HepG2 (cell line): ENCODE measurements around the gene SLC34A3. TPM values are rescaled to one million over a fixed set of nuclear protein-coding genes. Genes with fewer than 3 reads are reported as not detected.

Source experiments
- BRCA1 ChIP-seq: sonication (generic); formaldehyde crosslinking; IDR thresholded peaks from 2 replicates; pipeline ENCODE4 v1.4.0; 2020; ENCODE audit warnings: missing genetic modification reagents
- CCDC6 ChIP-seq: sonication (generic); formaldehyde crosslinking; IDR thresholded peaks from 2 replicates; pipeline ENCODE4 v1.8.1; 2022; ENCODE audit warnings: mild to moderate bottlenecking, missing genetic modification reagents, moderate library complexity
- CHD4 ChIP-seq: fragments of 200-600 bp; sonication (generic); IDR thresholded peaks from 2 replicates; pipeline ENCODE4 v1.7.0; 2017; ENCODE audit warnings: mild to moderate bottlenecking, low read length, borderline replicate concordance
- DBP ChIP-seq: sonication (generic); formaldehyde crosslinking; IDR thresholded peaks from 2 replicates; pipeline ENCODE4 v1.4.0; 2020; ENCODE audit warnings: missing genetic modification reagents; ENCODE audit errors: not compliant biosample characterization
- HBP1 ChIP-seq: IDR thresholded peaks from 2 replicates; pipeline ENCODE4 v1.6.1; 2016; ENCODE audit warnings: low read depth, control low read depth
- IRX3 ChIP-seq: sonication (generic); formaldehyde crosslinking; IDR thresholded peaks from 2 replicates; pipeline ENCODE4 v1.8.1; 2023; ENCODE audit warnings: mild to moderate bottlenecking, low read depth, missing genetic modification reagents, borderline replicate concordance
- MTA3 ChIP-seq: sonication (generic); formaldehyde crosslinking; IDR thresholded peaks from 2 replicates; pipeline ENCODE4 v1.4.0; 2020; ENCODE audit warnings: missing genetic modification reagents
- NONO ChIP-seq, 2 experiments: fragments of 450-650 bp in 1 of 2; sonication (generic) in 1 of 2; formaldehyde crosslinking in 1 of 2; IDR thresholded peaks in 1 of 2; conservative IDR thresholded peaks in 1 of 2; 2 replicates each; pipeline versions ENCODE4 v1.6.1 to v1.8.0; 2017 to 2022; ENCODE audit warnings: mild to moderate bottlenecking in 1 of 2, missing genetic modification reagents in 1 of 2, moderate library complexity in 1 of 2
- POGZ ChIP-seq: sonication (generic); formaldehyde crosslinking; IDR thresholded peaks from 2 replicates; pipeline ENCODE4 v1.4.0; 2020; ENCODE audit warnings: mild to moderate bottlenecking, missing genetic modification reagents
- SIX4 ChIP-seq: sonication (generic); formaldehyde crosslinking; IDR thresholded peaks from 2 replicates; pipeline ENCODE4 v1.4.0; 2020; ENCODE audit warnings: missing genetic modification reagents
- TEF ChIP-seq: sonication (generic); formaldehyde crosslinking; IDR thresholded peaks from 2 replicates; pipeline ENCODE4 v1.5.0; 2020; ENCODE audit warnings: missing genetic modification reagents
- ZBTB49 ChIP-seq: sonication (generic); formaldehyde crosslinking; IDR thresholded peaks from 2 replicates; pipeline ENCODE4 v1.4.0; 2020; ENCODE audit warnings: missing genetic modification reagents, borderline replicate concordance
- ZFP82 ChIP-seq: sonication (generic); formaldehyde crosslinking; IDR thresholded peaks from 2 replicates; pipeline ENCODE4 v1.5.1; 2020; ENCODE audit warnings: mild to moderate bottlenecking, missing genetic modification reagents, borderline replicate concordance
- ZMAT5 ChIP-seq: sonication (generic); formaldehyde crosslinking; IDR thresholded peaks from 2 replicates; pipeline ENCODE4 v1.5.0; 2020; ENCODE audit warnings: mild to moderate bottlenecking, low read depth, missing genetic modification reagents, borderline replicate concordance
- ZNF343 ChIP-seq: sonication (generic); formaldehyde crosslinking; IDR thresholded peaks from 2 replicates; pipeline ENCODE4 v1.4.0; 2020; ENCODE audit warnings: mild to moderate bottlenecking, missing genetic modification reagents
- ZNF430 ChIP-seq: sonication (generic); formaldehyde crosslinking; IDR thresholded peaks from 2 replicates; pipeline ENCODE4 v1.9.0; 2021; ENCODE audit warnings: mild to moderate bottlenecking, missing genetic modification reagents
- ZNF580 ChIP-seq: IDR thresholded peaks from 2 replicates; pipeline ENCODE4 v1.6.1; 2016; ENCODE audit warnings: low read depth, borderline replicate concordance
- ZNF678 ChIP-seq: sonication (generic); formaldehyde crosslinking; IDR thresholded peaks from 2 replicates; pipeline ENCODE4 v1.4.0; 2020; ENCODE audit warnings: mild to moderate bottlenecking, missing genetic modification reagents
- ZNF800 ChIP-seq: sonication (generic); formaldehyde crosslinking; IDR thresholded peaks from 2 replicates; pipeline ENCODE4 v1.4.0; 2020; ENCODE audit warnings: missing genetic modification reagents
- polyA plus RNA-seq, 8 experiments: library from polyadenylated mRNA; depleted of rRNA in 3 of 8; stranded (reverse) in 7 of 8; unstranded in 1 of 8; fragments of >200 nt; fragmentation: Illumina TruSeq in 4 of 8; extraction: Trizol in 4 of 8; gene quantifications; 2 replicates each; pipeline versions ENCODE4 v1.2.1 to v1.2.3, GENCODE V29; 2011 to 2016; ENCODE audit warnings: low read depth in 4 of 8, missing spikeins in 1 of 8, mixed read lengths in 1 of 8; ENCODE audit not compliant: insufficient read depth in 1 of 8
- total RNA-seq, 5 experiments: library from RNA; depleted of rRNA; stranded (reverse); fragments of >200 nt; fragmentation: Illumina TruSeq; extraction: Trizol; gene quantifications; 2 replicates each; pipeline ENCODE4 v1.2.3, GENCODE V29; 2016; ENCODE audit warnings: low read depth in 1 of 5

Gene SLC34A3
- total and polyA plus RNA-seq, 2 of the 13 experiments (the other 11 are each of a cell fraction or from before 2014, with no cell fraction given): 0.07 to 1.0 TPM

GRCh38 chr9:137241490-137242268, 11.0 kb downstream of the SLC34A3 start (continued):
- no peak for TF ChIP-seq POGZ (CRISPR knock-in tag)
- no peak for TF ChIP-seq ZBTB49 (CRISPR knock-in tag)
- TF ChIP-seq TEF (CRISPR knock-in tag): no peak
- 0 out of 2 replicates have a peak, but pooled peaks have one; percentile 21 for TF ChIP-seq ZNF580 (CRISPR knock-in tag)
- no peak for TF ChIP-seq CCDC6 (CRISPR knock-in tag)
- no peak for TF ChIP-seq ZMAT5 (CRISPR knock-in tag)
- no peak for TF ChIP-seq DBP
- no peak for TF ChIP-seq ZNF678
- no peak for TF ChIP-seq ZNF800 (CRISPR knock-in tag)
- TF ChIP-seq ZFP82 (CRISPR knock-in tag): no peak
- no peak for TF ChIP-seq BRCA1 (CRISPR knock-in tag)
- no peak for TF ChIP-seq MTA3
- TF ChIP-seq SIX4 (CRISPR knock-in tag): no peak
- TF ChIP-seq HBP1: no peak
- no peak for TF ChIP-seq CHD4
- no peak; the same call in 1 of the 2 replicates for TF ChIP-seq IRX3 (CRISPR knock-in tag)
- peak; percentile 55 for TF ChIP-seq ZNF430
- TF ChIP-seq ZNF343: no peak
- TF ChIP-seq NONO (IDR thresholded peaks at IDR 0.05): no peak
- no peak for TF ChIP-seq NONO (CRISPR knock-in tag; conservative IDR thresholded peaks at IDR 0.05)
